HG03095 (cell line): ENCODE results near the gene DDX25.
"Not testable (repeated sequence)": the region's sequence is repeated elsewhere in the genome, so short reads cannot be mapped to it uniquely, and the experiment has no call there.

Experiments used
- ATAC-seq: cut with Tn5 transposase; IDR thresholded peaks from one replicate; pipeline ENCODE4 v1.9.1; 2021; ENCODE audit warnings: moderate library complexity; ENCODE audit not compliant: unreplicated experiment

The DDX25 gene

GRCh38 chr11:125903711-125904659 lies at the start of gene DDX25:
TSS of gene DDX25 (plus strand) at chr11:125904508. CDS start at chr11:125904518, 10 bp downstream.
- ATAC-seq: no peak

- not testable (repeated sequence) for ATAC-seq
Observed at GRCh38 chr11:125857670-125858069, 46.6 kb upstream of the DDX25 start.

GRCh38 chr11:125862786-125863185 lies 41.5 kb upstream of the DDX25 start:
- ATAC-seq: not testable (repeated sequence)

GRCh38 chr11:125865354-125865753 lies 39.0 kb upstream of the DDX25 start:
- ATAC-seq: not testable (repeated sequence)

GRCh38 chr11:125869521-125869920 lies 34.8 kb upstream of the DDX25 start:
- ATAC-seq: no peak

GRCh38 chr11:125871391-125872137 lies 32.7 kb upstream of the DDX25 start:
- no peak for ATAC-seq

GRCh38 chr11:125872138-125872491 lies 32.2 kb upstream of the DDX25 start:
- ATAC-seq: no peak

GRCh38 chr11:125873881-125874555 lies 30.3 kb upstream of the DDX25 start:
- peak; percentile 13 for ATAC-seq

- ATAC-seq: peak; percentile 87
Observed at GRCh38 chr11:125874556-125875124, 29.7 kb upstream of the DDX25 start.

GRCh38 chr11:125881291-125881690 lies 23.0 kb upstream of the DDX25 start:
- no peak for ATAC-seq

GRCh38 chr11:125883375-125883774 lies 20.9 kb upstream of the DDX25 start:
- no peak for ATAC-seq

GRCh38 chr11:125886997-125887372 lies 17.3 kb upstream of the DDX25 start:
- peak; percentile 23 for ATAC-seq

GRCh38 chr11:125887373-125888324 lies 16.7 kb upstream of the DDX25 start, which contains the start of gene HYLS1:
TSS of gene HYLS1 (plus strand) at chr11:125887668. CDS start at chr11:125899369, 11,701 bp downstream.
- ATAC-seq: peak; percentile 83

GRCh38 chr11:125890447-125891100 lies 13.7 kb upstream of the DDX25 start:
- no peak for ATAC-seq

- ATAC-seq: no peak
Observed at GRCh38 chr11:125892071-125892470, 12.2 kb upstream of the DDX25 start.

GRCh38 chr11:125892994-125893393 lies 11.3 kb upstream of the DDX25 start:
- ATAC-seq: no peak

GRCh38 chr11:125901872-125902271 lies 2.4 kb upstream of the DDX25 start:
- ATAC-seq: no peak

GRCh38 chr11:125902277-125902926 lies 1.9 kb upstream of the DDX25 start:
- ATAC-seq: no peak
